ENCODE results near the gene GUCD1. TPM values are rescaled to one million over a fixed set of nuclear protein-coding genes. Genes with fewer than 3 reads are reported as not detected.
A peak's percentile ranks its signal among the peaks of the same experiment; 100 is the strongest.
"Not testable (repeated sequence)": the region's sequence is repeated elsewhere in the genome, so short reads cannot be mapped to it uniquely, and the experiment has no call there.

GUCD1 gene
- total RNA-seq, 1 donor, result 166 TPM

GRCh38 chr22:24595863-24596262 is 40.9 kb upstream of the GUCD1 start:
- TF ChIP-seq, protein P1, sequence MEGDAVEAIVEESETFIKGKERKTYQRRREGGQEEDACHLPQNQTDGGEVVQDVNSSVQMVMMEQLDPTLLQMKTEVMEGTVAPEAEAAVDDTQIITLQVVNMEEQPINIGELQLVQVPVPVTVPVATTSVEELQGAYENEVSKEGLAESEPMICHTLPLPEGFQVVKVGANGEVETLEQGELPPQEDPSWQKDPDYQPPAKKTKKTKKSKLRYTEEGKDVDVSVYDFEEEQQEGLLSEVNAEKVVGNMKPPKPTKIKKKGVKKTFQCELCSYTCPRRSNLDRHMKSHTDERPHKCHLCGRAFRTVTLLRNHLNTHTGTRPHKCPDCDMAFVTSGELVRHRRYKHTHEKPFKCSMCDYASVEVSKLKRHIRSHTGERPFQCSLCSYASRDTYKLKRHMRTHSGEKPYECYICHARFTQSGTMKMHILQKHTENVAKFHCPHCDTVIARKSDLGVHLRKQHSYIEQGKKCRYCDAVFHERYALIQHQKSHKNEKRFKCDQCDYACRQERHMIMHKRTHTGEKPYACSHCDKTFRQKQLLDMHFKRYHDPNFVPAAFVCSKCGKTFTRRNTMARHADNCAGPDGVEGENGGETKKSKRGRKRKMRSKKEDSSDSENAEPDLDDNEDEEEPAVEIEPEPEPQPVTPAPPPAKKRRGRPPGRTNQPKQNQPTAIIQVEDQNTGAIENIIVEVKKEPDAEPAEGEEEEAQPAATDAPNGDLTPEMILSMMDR (IDR thresholded peaks at IDR 0.05; ENCODE audit: insufficient read depth, low read depth, low read length), result no peak
- H3K4me3 ChIP-seq (ENCODE audit: low read depth, low read length), result no peak overlapping the region
- no peak for DNase-seq (ENCODE audit: low read depth)

DNA sequence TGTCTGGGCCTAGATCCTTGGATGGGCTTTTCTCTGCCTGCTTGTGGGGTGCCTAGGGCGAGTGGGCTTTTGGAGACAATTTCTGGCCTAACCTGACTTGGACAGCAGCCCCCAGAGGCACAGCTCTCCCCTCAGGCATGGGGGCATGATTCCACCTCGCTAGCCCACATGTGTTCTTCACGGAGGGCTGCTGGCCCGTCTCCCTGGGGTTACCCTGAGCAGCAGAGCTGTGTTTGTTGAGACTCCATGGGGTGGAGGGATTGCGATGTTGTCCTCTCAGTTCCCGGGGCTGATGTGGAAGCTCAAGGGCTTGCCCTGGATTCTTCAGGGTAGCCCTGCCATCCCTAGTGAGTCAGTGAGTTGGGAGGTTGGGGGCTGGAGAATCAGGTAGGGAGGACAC is 40.3 kb upstream of the GUCD1 start:
- no peak overlapping the region for H3K4me3 ChIP-seq (ENCODE audit: low read depth, low read length)
- TF ChIP-seq, protein P1 (IDR thresholded peaks at IDR 0.05; ENCODE audit: insufficient read depth, low read depth, low read length), result no peak
- no peak for DNase-seq (ENCODE audit: low read depth)

DNA sequence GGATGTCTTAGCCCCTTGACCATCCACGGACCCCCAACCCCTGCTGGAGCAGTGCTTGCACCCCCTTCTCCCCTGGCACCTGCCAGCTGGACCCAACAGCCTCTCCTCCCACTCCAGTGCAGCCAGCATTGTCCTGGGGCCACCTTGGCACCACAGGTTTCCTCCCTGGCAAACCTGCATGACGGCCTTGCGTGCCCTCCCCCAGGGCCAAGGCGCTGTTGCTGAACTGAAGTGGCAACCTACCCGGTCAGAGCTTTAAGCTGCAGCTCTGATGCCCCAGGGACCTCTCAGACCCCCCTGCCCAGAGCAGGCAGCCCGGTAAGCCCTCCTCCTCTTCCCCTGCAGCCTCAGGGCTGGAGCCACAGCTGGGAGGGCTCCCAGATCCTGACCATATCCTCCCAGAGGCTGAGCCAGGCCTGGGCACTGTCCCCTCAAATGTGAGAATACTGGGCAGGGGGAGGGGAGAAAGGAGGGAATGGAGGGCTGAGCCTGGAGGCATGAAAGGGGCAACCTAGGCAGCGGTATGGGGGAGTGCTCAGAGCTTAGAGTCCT is 39.7 kb upstream of the GUCD1 start:
- DNase-seq (ENCODE audit: low read depth), result no peak
- TF ChIP-seq, protein P1 (IDR thresholded peaks at IDR 0.05; ENCODE audit: insufficient read depth, low read depth, low read length), result no peak
- no peak overlapping the region for H3K4me3 ChIP-seq (ENCODE audit: low read depth, low read length)

- TF ChIP-seq, protein P1 (IDR thresholded peaks at IDR 0.05; ENCODE audit: insufficient read depth, low read depth, low read length), result no peak
- no peak overlapping the region for H3K4me3 ChIP-seq (ENCODE audit: low read depth, low read length)
- DNase-seq (ENCODE audit: low read depth), result no peak
These were observed 39.1 kb upstream of the GUCD1 start for GRCh38 chr22:24593836-24594568.

DNA sequence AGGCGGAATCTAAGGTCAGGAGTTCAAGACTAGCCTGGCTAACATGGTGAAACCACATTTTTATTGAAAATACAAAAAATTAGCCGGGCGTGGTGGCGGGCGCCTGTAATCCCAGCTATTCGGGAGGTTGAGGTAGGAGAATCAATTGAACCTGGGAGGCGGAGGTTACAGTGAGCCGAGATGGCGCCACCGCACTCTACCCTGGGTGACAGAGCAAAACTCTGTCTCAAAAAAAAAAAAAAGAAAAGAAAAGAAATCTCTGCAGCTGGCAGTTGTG is 38.6 kb upstream of the GUCD1 start:
- H3K4me3 ChIP-seq (ENCODE audit: low read depth, low read length), result peak overlapping the region; percentile 71
- not testable (repeated sequence) for DNase-seq (ENCODE audit: low read depth)

- peak within 1 kb of the TSS; percentile 71 for H3K4me3 ChIP-seq (ENCODE audit: low read depth, low read length)
- peak; percentile 92 for DNase-seq (ENCODE audit: low read depth)
- TF ChIP-seq, protein P1 (IDR thresholded peaks at IDR 0.05; ENCODE audit: insufficient read depth, low read depth, low read length), result no peak
These were observed 38.1 kb upstream of the GUCD1 start, which contains the start of gene LRRC75B for GRCh38 chr22:24592851-24593558. Gene LRRC75B, minus strand, starts transcription at chr22:24593073. Its CDS starts 34 bp downstream, at chr22:24593039.

DNA sequence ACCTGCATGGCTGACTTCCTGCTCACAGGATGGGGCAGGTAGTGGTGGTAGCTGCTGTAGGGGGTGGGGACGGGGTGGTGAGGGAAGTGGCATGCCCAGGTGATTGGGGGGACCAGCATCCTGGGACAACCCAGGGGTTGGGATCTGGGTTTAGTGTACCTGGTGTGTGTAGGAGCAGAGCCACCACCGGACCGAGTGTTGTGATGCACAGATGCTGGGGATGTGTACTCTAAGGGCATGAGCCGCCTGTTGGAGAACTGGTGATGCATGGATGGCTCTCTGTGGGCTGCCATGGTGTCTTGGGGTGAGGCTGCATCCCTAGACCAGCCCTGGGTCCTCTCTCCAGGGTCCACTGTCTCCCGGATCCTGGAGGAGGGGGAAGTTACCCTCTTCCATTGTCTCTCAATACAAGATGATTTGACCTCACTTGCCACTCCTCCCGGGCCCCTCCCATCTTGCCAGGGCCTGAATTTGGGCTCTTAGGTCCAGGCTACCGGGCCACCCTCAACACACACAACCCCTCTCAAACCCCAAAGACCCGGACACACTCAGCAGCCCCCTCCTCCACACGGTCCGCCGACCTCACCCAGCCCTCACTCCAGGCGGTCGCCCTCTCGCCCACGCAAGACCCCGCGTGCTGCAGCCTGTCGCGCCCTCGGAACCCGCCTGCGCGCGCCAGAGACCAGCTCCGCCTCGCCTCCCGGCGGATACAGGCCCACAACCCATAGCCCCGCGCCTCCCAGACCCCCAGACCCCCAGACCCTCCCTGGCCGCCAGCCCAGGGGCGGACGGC is 37.3 kb upstream of the GUCD1 start:
- peak overlapping the region; percentile 71 for H3K4me3 ChIP-seq (ENCODE audit: low read depth, low read length)
- DNase-seq (ENCODE audit: low read depth), result peak; percentile 18
- TF ChIP-seq, protein P1 (IDR thresholded peaks at IDR 0.05; ENCODE audit: insufficient read depth, low read depth, low read length), result no peak

Measured in fibroblast of villous mesenchyme (primary cell).